ENCODE data around the gene PECR. TPM values are rescaled to one million over a fixed set of nuclear protein-coding genes. Genes with fewer than 3 reads are reported as not detected.
"Not testable (repeated sequence)": the region's sequence is repeated elsewhere in the genome, so short reads cannot be mapped to it uniquely, and the experiment has no call there.

Gene PECR
- total and polyA plus RNA-seq, 12 donors: 2.0 to 6.6 (median 4.1) TPM

DNA sequence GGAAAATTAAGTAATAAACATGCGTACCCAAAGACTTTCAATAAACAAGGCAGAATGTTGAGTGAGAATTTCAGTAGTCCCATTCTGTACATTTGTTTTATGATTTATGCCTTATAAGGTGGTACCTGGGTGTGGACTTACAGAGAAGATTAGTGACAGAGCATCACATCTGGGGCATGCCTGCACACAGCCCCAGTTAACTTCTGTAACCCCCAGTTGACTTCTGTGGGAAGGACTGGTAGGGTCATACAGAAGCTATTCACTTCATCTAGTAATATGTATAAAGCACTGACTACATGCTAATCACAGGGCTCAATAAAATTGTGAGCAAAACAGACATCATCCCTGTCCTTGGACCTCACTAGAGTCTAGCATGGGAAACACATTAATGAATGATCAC, 84.4 kb downstream of the PECR start:
- Histone ChIP-seq H3K4me1 (no peaks in the 10 kb centered on the region), H3K27ac (no peak overlapping the region), H3K27me3 (no peaks in the 10 kb centered on the region), H3K9me3 (peaks cover 0 to 4% (median 0%) of the 10 kb centered on the region in 11 donors), H3K4me3 (no peak overlapping the region), H3K36me3 (no peaks in the 10 kb centered on the region)
- intact Hi-C loops (cut with DNase I): no loop called here
- ATAC-seq (no peak), DNase-seq (no peak)
- TF ChIP-seq CTCF (IDR thresholded peaks at IDR 0.05): no peak
- 94 to 95% methylated on average over 1 of the region's 1 CpG for WGBS, 2 donors

DNA sequence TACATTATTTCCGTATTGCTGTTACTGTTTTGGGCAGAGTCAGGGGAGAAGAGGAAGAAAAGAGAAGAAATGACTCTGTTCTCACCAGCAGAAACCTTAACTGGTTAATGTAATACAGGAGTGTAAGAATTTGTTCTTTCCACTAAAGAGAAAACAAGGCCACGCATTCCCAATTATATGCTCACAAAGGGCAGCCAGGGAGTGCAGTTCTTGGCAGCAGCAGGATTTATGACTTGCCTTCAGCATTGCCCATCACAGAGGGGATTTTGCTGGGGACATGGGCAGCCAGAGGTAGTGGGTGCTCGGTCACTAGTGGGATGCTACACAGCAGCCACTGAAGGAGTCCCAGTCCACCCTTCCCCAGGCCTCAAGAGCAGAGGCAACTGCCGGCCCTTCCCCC, 86.7 kb downstream of the PECR start:
- WGBS, 2 donors: 84 to 88% methylated on average over 4 of the region's 4 CpGs
- Histone ChIP-seq H3K36me3 (no peaks in the 10 kb centered on the region), H3K4me3 (no peak overlapping the region), H3K9me3 (peaks cover 0 to 25% (median 0%) of the 10 kb centered on the region in 11 donors), H3K27ac (no peak overlapping the region), H3K27me3 (no peaks in the 10 kb centered on the region), H3K4me1 (no peaks in the 10 kb centered on the region)
- no peak for TF ChIP-seq CTCF (IDR thresholded peaks at IDR 0.05)
- DNase-seq (no peak), ATAC-seq (no peak)
- intact Hi-C loops (cut with DNase I): no loop called here

DNA sequence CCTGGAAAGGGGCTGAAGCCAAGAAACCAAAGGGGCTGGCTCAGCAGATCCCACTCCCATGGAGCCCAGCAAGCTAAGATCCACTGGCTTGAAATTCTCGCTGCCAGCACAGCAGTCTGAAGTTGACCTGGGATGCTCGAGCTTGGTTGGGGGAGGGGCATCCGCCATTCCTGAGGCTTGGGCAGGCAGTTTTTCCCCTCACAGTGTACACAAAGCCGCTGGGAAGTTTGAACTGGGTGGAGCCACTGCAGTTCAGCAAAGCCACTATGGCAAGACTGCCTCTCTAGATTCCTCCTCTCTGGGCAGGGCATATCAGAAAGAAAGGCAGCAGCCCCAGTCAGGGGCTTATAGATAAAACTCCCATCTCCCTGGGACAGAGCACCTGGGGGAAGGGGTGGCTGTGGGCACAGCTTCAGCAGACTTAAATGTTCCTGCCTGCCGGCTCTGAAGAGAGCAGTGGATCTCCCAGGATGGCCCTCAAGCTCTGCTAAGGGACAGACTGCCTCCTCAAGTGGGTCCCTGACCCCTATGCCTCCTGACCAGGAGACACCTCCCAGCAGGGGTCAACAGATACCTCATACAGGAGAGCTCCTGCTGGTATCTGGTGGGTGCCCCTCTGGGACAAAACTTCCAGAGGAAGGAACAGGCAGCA, 92.9 kb downstream of the PECR start:
- H3K27ac ChIP-seq; H3K4me3 ChIP-seq; H3K4me1 ChIP-seq; H3K36me3 ChIP-seq; intact Hi-C loops (cut with DNase I); H3K27me3 ChIP-seq; ATAC-seq; DNase-seq: not testable (repeated sequence)
- WGBS, 2 donors: 82 to 84% methylated on average over 5 of the region's 5 CpGs
- peaks cover 0 to 29% (median 0%) of the 10 kb centered on the region in 11 donors for H3K9me3 ChIP-seq

Other genes starting within 250 kb of the PECR start
- gene MREG, start 68.3 kb downstream of the PECR start, total RNA-seq: 1 to 10 TPM in 1 of 10 donors, under 1 TPM in 9; 0.13 to 1.5 (median 0.38) TPM
- under 1 TPM; 0.14 to 0.51 TPM for gene MREG, start 68.3 kb downstream of the PECR start, polyA plus RNA-seq
- gene TMEM169, start 110 bp upstream of the PECR start, total RNA-seq: under 1 TPM in 8 of 10 donors, not detected in 2; 0.11 to 0.97 (median 0.23) TPM
- under 1 TPM; 0.10 to 0.15 TPM for gene TMEM169, start 110 bp upstream of the PECR start, polyA plus RNA-seq
- gene XRCC5, start 27.5 kb upstream of the PECR start, total RNA-seq: 100 to 1,000 TPM; 112 to 163 (median 137) TPM
- 10 to 100 TPM; 35.6 to 77.5 TPM for gene XRCC5, start 27.5 kb upstream of the PECR start, polyA plus RNA-seq